ENCODE results near the gene BUB3.

DNA sequence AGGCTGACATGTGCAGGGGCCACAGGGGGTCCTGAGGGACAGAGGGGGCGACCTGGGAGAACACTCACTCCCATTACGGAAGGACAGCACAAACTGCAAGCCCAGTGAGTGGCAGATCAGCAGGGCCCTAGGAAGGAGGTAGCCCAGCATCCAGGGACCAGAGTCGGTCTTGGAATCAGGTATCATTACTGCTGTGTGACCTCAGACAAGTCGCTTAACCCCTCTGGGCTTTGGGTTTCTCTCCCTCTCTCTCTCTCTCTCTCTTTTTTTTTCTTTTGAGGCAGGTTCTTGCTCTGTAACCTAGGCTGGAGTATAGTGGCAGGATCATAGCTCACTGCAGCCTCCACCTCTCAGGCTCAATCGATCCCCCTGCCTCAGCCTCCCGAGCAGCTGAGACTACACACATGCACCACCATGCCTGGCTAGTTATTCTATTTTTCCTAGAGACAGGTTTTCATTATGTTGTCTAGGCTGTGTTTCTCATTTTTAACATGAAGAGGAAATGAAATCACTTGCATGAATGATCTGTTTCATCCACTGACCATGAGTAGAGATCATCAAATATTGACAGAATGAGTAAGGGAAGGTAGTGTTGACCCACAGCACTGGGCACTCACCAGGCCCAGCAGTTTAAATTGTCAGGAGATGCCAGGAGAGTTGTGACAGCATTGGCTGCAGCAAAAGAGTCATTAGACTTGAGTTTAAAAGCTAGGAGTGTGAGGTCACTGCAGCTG is 49.4 kb downstream of the BUB3 start:
- TF ChIP-seq, protein P1, sequence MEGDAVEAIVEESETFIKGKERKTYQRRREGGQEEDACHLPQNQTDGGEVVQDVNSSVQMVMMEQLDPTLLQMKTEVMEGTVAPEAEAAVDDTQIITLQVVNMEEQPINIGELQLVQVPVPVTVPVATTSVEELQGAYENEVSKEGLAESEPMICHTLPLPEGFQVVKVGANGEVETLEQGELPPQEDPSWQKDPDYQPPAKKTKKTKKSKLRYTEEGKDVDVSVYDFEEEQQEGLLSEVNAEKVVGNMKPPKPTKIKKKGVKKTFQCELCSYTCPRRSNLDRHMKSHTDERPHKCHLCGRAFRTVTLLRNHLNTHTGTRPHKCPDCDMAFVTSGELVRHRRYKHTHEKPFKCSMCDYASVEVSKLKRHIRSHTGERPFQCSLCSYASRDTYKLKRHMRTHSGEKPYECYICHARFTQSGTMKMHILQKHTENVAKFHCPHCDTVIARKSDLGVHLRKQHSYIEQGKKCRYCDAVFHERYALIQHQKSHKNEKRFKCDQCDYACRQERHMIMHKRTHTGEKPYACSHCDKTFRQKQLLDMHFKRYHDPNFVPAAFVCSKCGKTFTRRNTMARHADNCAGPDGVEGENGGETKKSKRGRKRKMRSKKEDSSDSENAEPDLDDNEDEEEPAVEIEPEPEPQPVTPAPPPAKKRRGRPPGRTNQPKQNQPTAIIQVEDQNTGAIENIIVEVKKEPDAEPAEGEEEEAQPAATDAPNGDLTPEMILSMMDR (IDR thresholded peaks at IDR 0.05), result no peak
- no peak for TF ChIP-seq POLR2A (IDR thresholded peaks at IDR 0.05)

Measured in uterus (tissue), 2 donors.